Calu3 (cell line): ENCODE results near the gene AAR2. TPM values are rescaled to one million over a fixed set of nuclear protein-coding genes. Genes with fewer than 3 reads are reported as not detected.

Source experiments
- BruUV-seq: library from RNA; stranded (reverse); fragments of 400-500 nt; replicated peaks from 2 replicates; lab custom pipeline; 2021; lab: Mats Ljungman, UMichigan
- CTCF ChIA-PET: fragments of 300-600 bp; sonication (Branson Sonifier 250); formaldehyde crosslinking; loops from one replicate; lab custom pipeline; 2022; ENCODE audit warnings: antibody characterized with exemption; lab: Charles Lee
- DNase-seq: peaks from one replicate; pipeline ENCODE4 v3.0.0; 2022
- H3K27ac Mint-ChIP-seq: one replicate; pipeline ENCODE4 v1.8.0; 2022; ENCODE audit warnings: mixed read lengths; ENCODE audit not compliant: unreplicated experiment
- H3K27me3 Mint-ChIP-seq: one replicate; pipeline ENCODE4 v1.8.0; 2022; ENCODE audit warnings: mixed read lengths; ENCODE audit not compliant: unreplicated experiment
- H3K36me3 Mint-ChIP-seq: one replicate; pipeline ENCODE4 v1.8.0; 2022; ENCODE audit warnings: mild to moderate bottlenecking, moderate library complexity, mixed read lengths; ENCODE audit not compliant: insufficient read depth, unreplicated experiment
- H3K4me1 Mint-ChIP-seq: one replicate; pipeline ENCODE4 v1.8.0; 2022; ENCODE audit warnings: mild to moderate bottlenecking, low read depth, mixed read lengths; ENCODE audit not compliant: unreplicated experiment
- H3K4me3 Mint-ChIP-seq: one replicate; pipeline ENCODE4 v1.8.0; 2022; ENCODE audit warnings: mild to moderate bottlenecking, low read depth, moderate library complexity, mixed read lengths; ENCODE audit not compliant: unreplicated experiment
- H3K9me3 Mint-ChIP-seq: one replicate; pipeline ENCODE4 v1.8.0; 2022; ENCODE audit warnings: low read depth, mixed read lengths; ENCODE audit not compliant: unreplicated experiment
- intact Hi-C: fragments of 100-400 bp; cut with micrococcal nuclease; formaldehyde crosslinking; loops from one replicate; pipeline ENCODE4 v1.10.0; 2022; ENCODE audit not compliant: unreplicated experiment
- total RNA-seq: library from RNA; stranded (reverse); gene quantifications from 2 replicates; pipeline ENCODE4 v1.2.3, GENCODE V29; 2022
- TF ChIP-seq, protein P1 (sequence below): fragments of 200-600 bp; IDR thresholded peaks from one replicate; pipeline ENCODE4 v1.8.0; 2022; ENCODE audit warnings: antibody characterized with exemption; ENCODE audit not compliant: unreplicated experiment

The AAR2 gene
- total RNA-seq, 1 experiment from 2014 or later = 37.0 TPM

DNA sequence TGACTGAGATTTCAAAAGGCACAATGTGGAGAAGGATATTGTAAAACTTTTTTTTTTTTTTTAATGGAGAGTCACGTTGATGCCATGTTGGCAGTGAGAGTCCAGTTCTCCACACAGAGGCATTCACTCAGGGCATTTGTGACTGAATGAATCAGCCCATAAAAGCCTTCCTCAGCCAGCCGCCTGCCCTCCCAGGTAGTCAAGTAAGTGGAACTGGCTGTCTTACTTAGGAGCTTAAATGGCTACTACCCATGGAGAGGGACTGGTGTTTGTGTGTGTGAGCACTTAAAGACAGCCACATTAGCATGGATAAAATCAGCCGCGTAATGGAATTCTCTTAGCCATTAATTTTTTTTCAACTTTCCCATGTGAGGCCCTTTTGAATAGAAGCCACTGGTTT, 12.6 kb downstream of the AAR2 start:
- DNase-seq = no peak
- no peak overlapping the region for H3K27ac Mint-ChIP-seq
- intact Hi-C loops = no loop called here
- CTCF ChIA-PET = no interaction called here
- H3K27me3 Mint-ChIP-seq = no peaks in the 10 kb centered on the region
- no peaks in the 10 kb centered on the region for H3K4me1 Mint-ChIP-seq
- peaks cover 48% of the 10 kb centered on the region for H3K36me3 Mint-ChIP-seq
- no peak overlapping the region for H3K4me3 Mint-ChIP-seq
- H3K9me3 Mint-ChIP-seq = no peaks in the 10 kb centered on the region
- no TSS peak for BruUV-seq
- TF ChIP-seq, protein P1, sequence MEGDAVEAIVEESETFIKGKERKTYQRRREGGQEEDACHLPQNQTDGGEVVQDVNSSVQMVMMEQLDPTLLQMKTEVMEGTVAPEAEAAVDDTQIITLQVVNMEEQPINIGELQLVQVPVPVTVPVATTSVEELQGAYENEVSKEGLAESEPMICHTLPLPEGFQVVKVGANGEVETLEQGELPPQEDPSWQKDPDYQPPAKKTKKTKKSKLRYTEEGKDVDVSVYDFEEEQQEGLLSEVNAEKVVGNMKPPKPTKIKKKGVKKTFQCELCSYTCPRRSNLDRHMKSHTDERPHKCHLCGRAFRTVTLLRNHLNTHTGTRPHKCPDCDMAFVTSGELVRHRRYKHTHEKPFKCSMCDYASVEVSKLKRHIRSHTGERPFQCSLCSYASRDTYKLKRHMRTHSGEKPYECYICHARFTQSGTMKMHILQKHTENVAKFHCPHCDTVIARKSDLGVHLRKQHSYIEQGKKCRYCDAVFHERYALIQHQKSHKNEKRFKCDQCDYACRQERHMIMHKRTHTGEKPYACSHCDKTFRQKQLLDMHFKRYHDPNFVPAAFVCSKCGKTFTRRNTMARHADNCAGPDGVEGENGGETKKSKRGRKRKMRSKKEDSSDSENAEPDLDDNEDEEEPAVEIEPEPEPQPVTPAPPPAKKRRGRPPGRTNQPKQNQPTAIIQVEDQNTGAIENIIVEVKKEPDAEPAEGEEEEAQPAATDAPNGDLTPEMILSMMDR = no peak

DNA sequence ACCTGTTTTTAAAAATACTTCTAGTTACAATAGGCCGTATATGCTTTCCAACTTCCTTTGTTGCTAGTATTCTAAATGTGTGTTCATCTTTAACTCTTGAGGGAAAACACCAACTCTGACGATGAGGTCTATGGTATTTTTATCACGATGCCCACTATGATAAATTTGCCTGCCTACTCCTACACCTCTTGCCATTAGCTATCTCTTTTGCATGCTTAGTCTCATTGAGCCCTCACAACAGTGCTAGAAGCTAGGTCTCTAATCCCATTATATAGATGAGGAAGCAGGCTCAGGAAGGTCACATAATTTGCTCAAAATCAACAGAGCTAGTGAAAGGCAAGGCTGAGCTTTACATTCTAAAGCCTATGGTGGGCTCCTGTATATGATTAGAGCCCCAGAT, 13.2 kb downstream of the AAR2 start:
- no peak for DNase-seq
- no peaks in the 10 kb centered on the region for H3K27me3 Mint-ChIP-seq
- H3K9me3 Mint-ChIP-seq = no peaks in the 10 kb centered on the region
- intact Hi-C loops = no loop called here
- H3K36me3 Mint-ChIP-seq = peaks cover 46% of the 10 kb centered on the region
- TF ChIP-seq, protein P1 = no peak
- no peak overlapping the region for H3K27ac Mint-ChIP-seq
- BruUV-seq = no TSS peak
- CTCF ChIA-PET = interaction anchor here (0.8 kb wide), 1 partner anchor 215 kb away, joined by 4 read pairs; no protein-coding TSS in a partner anchor
- H3K4me3 Mint-ChIP-seq = no peak overlapping the region
- H3K4me1 Mint-ChIP-seq = no peaks in the 10 kb centered on the region

DNA sequence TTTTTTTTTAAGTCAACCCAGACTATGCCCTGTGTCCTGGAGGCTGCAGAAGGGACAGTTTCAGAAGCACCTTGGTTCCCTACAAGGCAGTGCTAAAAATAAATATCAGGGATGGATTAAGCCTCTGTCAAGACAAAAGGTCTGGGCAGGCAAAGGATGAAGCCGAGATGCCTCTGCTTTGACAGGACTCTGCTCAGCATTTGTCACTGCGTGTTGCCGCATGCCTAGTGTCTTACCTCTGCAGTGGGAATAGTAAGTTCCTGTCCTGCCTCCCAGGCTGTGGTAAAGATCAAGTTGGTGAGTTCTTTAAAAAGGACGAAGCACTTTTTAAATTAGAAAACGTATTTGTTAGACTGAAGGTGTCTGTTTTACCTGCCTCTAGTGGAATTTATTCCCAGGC, 15.1 kb downstream of the AAR2 start:
- H3K9me3 Mint-ChIP-seq = no peaks in the 10 kb centered on the region
- CTCF ChIA-PET = no interaction called here
- no TSS peak for BruUV-seq
- no peak overlapping the region for H3K4me3 Mint-ChIP-seq
- no peak overlapping the region for H3K27ac Mint-ChIP-seq
- H3K27me3 Mint-ChIP-seq = no peaks in the 10 kb centered on the region
- intact Hi-C loops = no loop called here
- no peaks in the 10 kb centered on the region for H3K4me1 Mint-ChIP-seq
- no peak for DNase-seq
- TF ChIP-seq, protein P1 = no peak
- peaks cover 43% of the 10 kb centered on the region for H3K36me3 Mint-ChIP-seq

DNA sequence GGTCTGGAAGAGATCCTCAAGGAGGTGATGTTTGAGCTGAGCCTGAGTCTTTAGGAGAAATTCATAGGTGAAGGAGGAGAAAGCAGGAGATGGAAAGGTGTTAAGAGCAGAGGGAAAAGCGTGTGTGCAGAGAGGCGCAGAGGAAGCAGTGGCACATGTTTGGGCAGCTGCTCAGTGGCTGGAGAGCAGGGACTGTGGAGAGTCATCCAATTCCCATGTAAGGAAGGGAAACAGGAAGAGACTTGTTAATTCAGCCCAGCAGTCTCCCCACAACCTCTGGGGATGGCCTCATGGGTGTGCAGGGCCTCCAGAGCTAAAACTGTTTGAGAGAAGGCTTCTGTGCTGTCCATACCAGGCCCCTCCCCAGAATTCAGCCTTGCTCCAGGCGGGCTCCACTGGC, 16.2 kb downstream of the AAR2 start:
- H3K4me3 Mint-ChIP-seq = no peak overlapping the region
- H3K9me3 Mint-ChIP-seq = no peaks in the 10 kb centered on the region
- CTCF ChIA-PET = no interaction called here
- TF ChIP-seq, protein P1 = no peak
- intact Hi-C loops = no loop called here
- no TSS peak for BruUV-seq
- H3K27me3 Mint-ChIP-seq = no peaks in the 10 kb centered on the region
- H3K4me1 Mint-ChIP-seq = no peaks in the 10 kb centered on the region
- H3K27ac Mint-ChIP-seq = no peak overlapping the region
- peaks cover 34% of the 10 kb centered on the region for H3K36me3 Mint-ChIP-seq
- DNase-seq = no peak
